HG03442 (cell line): Measurements from ENCODE around the gene SPATC1L.
"Not testable (repeated sequence)": the region's sequence is repeated elsewhere in the genome, so short reads cannot be mapped to it uniquely, and the experiment has no call there.

Experiments used
- ATAC-seq: cut with Tn5 transposase; IDR thresholded peaks from one replicate; pipeline ENCODE4 v1.9.1; 2021; ENCODE audit warnings: mild to moderate bottlenecking, moderate library complexity; ENCODE audit not compliant: unreplicated experiment

SPATC1L gene

DNA sequence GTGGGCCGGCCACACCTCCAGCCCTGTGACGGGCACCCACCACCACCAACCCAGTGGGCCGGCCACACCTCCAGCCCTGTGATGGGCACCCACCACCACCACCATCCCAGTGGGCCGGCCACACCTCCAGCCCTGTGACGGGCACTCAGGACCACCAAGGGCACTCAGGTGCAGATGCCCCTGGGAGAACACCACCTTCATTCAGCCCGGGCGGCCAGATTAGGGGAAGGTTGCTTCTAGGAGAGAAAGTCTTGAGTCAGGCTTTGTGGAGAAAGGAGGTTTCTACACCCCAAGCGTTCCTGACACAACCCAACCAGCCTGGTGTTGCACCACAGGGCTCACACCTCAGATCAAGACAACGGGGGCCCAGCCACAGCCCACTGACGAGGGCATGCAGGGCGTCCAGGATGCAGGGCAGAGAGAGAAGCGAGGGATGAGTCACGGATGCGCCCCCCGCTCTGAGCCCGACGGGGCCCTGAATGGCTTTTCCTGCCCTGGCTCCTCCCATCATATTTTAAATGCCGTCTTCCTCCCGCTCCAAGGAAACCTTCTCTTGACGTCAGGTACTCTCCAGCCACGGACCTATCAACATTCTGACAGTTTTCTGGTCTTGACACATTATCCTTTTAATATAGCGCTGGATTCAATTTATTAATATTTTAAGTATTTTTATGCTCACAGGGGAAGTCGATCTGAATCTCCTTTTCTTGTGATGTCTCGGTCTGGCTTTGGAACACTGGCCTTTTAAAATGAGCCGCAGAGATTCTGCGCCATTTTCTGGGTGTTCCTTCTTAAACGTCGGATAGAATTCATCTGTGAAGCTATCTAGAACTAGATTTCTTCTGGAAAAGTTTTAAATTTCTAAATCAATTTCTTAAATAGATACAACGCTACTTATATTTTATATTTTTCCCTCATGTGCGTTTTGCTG, 631 bp upstream of the SPATC1L start:
- no peak for ATAC-seq

DNA sequence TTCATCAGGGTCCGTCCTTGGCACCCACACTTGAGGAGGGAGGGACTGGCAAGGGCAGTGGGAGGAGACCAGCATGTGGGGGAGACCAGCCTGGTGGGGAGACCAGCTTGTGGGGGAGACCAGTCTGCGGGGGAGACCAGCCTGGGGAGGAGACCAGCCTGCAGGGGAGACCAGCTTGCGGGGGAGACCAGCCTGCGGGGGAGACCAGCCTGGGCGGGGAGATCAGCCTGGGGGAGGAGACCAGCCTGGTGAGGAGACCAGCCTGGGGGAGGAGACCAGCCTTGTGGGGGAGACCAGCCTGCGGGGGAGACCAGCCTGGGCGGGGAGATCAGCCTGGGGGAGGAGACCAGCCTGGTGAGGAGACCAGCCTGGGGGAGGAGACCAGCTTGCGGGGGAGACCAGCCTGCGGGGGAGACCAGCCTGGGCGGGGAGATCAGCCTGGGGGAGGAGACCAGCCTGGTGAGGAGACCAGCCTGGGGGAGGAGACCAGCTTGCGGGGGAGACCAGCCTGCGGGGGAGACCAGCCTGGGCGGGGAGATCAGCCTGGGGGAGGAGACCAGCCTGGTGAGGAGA, 836 bp downstream of the SPATC1L start:
- not testable (repeated sequence) for ATAC-seq

DNA sequence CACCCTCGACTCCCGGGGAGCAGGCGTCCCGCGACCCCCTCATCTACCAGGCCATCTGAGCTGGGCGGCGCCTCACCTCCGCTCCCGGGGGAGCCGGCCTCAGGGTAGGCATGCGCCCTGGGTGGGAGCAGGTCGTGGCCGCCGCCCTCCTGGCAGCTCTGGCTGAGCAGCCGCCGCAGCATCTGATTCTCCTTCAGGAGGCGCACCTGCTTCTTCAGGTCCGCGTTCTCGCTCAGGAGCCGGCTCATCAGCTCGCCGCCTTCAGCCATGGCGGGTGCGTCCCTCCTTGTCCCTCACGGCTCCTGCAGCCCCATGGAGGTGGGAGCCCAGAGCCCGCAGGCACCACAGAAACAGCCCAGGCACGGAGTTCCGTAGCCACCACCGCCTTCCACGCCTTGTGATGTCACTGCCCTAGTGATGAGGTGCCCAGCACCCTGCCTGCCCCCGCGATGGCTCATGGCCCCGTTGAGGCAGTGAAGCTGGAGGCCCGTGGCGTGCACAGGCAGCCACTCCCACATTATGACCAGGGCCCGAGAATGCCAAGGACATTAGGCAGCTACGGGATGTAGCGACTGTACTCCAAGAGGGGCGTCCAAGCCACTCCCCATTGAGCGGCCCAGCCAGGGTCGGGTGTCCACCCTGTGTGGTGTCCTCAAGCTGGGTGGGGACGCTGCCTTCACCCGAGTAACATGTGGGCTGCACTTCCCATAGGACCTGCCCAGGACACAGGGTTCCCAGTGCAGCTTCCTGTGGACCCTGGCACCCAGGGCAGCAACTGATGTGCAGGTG, 1.5 kb downstream of the SPATC1L start:
- no peak for ATAC-seq

DNA sequence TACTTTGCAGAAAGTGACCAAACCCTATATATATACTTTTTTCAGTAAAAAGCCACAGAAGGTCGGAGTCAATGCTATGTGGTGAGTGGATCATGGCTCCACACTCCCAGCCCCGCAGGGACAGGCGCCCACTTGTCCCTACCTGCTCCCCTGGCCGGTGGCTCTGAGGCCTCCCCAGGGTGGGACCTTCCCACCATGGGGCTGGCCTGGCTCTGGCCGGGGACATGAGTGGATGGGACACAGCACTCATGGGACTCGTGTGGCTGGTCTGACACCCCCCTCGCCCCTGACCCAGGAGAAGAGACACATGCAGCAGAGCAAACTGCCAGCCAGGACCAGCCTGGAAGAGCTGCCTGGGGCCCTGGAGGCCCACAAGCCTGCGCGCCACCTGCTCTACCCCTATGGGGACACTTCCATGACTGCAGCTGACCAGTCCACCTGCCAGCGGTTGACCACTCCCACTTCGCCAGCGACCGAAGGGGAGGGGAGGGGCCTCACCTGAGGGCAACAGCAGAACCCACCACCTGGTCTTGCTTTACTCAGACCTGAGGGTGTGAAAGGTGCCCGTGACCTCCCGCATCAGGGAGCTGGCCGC, 2.2 kb downstream of the SPATC1L start:
- no peak for ATAC-seq

DNA sequence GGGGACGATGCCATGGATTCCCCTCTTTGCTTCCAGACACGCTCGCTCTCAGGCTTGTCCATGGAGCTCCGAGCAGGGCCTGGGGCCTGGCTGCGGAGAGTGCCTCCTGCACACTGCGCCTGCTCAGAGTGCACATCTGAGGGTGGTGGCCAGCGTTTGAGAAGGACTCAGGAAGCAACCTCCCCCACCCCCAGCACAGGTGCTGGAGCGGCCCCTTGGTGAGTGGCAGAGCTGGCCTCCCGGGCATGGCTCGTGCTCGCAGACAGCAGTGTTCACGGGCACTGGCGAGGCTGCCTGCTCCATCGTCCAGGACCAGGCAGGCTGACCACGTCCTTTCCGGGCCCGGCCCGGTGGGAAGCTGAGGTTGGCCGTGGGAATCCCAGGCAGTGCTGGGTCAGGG, 2.8 kb downstream of the SPATC1L start:
- no peak for ATAC-seq

DNA sequence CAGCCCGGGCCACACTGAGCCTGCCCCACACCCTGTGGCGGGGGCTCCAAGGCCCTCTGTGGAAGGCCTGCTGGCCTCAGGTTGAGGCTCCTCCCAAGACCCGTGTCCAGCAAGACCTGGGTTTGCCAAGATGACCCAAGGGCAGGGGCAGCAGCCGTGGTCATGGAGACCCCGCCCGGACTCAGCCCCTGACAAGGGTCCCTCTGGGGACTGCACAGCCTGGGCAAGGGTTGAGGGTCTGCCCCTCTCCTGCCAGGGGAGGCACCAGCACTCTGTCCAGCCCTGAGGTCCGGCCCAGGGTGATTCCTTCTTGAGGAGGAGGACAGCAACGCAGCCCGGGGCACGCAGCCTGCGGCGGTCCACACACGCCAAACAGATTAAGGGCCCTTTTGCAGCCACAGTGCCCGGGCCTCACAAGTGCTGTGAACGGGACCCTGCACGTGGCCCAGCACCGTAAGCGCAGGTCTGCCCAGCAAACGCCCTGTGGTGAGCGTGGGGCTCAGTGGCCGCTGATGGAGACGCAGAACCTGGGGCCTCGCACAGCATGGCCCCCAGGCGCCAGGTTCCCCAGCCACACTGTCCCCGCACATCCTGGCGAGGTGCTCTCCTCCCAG, 3.4 kb downstream of the SPATC1L start:
- no peak for ATAC-seq

DNA sequence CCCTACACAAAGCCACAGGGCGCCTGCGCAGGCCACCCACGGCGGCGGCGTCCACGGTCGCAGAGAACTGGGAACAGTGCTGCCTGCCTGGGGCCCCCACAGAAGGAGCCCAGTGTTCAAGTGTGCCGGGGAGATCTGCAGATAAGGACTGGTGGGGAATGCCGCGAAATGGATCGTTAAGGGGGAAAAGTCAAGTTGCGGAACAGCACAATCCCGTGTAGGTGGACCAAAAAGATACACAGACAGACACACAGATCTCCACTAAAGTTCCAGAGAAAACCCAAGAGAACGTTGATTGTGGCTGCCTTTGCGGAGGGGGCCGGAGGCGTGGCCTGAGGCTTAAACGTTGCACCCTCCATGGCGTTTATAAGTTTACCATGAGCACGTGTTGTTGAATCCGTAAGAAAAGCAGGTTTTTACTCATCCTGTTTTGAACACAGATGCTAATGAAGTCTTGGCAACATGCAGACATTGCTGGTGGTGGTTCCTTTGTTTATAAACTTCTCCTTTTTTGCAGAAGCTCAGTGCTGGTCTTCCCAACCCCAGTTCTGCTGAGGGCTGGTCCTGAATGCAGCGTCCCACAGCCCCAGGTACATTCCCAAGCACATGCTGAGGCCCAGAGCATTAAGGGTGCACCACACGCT, 4.1 kb downstream of the SPATC1L start:
- ATAC-seq = no peak

DNA sequence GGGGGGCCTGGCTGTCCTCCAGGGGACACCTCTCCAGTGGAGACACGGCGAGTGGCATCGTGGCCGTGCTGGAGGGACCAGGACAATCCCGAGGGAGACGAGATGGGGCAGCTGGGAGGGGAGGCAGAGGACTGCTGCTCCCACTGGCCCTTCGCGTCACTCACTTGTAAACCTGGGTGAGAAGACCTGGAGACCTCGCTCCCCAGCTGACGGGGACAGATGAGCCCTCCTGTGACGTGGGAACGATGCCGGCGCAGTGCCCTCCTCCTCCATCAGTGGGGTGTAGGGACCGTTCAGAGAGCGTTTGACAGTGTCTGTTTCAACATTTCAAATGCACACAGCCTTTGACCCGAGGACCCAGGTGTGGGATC, 4.6 kb downstream of the SPATC1L start:
- ATAC-seq = no peak

DNA sequence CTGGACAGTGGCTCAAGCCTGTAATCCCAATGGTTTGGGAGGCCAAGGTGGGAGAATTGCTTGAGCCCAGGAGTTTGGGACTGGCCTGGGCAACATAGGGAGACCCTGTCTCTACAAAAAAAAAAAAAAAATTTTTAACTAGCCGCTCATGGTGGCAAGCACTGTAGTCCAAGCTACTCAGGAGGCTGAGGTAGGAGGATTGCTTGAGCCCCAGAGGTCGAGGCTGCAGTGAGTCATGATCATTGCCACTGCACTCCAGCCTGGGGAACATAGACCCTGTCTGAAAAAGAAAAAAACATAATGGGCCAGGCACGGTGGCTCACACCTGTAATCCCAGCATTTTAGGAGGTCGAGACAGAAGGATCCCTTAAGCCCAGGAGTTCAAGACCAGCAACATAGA, 5.3 kb downstream of the SPATC1L start:
- no peak for ATAC-seq

DNA sequence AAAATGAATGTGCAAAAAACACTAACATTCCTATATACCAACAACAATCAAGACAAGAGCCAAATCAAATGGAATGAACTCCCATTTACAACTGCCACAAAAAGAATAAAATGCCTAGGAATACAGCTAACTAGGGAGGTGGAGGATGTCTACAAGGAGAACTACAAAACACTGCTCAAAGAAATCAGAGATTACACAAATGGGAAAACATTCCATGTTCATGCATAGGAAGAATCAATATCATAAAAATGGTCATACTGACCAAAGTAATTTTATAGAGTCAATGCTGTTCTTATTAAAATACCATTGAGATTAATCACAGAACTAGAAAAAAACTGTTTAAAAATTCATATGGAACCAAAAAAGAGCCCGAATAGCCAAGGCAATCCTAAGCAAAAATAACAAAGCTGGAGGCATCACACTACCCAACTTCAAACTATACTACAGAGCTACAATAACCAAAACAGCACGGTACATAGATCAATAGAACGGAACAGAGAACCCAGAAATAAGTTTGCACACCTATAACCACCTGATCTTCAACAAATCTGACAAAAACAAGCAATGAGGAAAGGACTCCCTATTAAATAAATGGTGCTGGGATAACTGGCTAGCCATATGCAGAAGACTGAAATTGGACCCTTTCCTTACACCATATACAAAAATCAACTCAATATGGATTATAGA, 7.7 kb downstream of the SPATC1L start:
- ATAC-seq = not testable (repeated sequence)

DNA sequence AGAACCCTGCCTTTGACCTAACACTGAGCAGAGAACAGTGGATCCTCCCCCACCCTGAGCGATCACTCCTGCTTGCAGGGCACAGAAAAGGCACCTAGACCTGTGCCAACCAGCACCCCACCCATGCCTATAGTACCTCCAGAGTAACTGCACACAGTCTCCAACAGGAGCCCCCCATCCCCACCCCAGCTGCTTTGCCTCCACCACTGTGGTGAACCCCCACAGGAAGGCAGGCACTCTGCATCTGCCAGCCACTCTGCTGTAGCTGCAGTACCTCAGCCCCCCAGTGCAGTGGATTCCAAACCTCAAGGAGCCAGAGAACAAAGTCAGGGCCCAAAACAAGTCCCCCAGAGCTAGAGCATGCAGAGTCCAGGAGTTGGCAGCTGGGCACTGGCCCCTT, 10.7 kb downstream of the SPATC1L start:
- no peak for ATAC-seq

DNA sequence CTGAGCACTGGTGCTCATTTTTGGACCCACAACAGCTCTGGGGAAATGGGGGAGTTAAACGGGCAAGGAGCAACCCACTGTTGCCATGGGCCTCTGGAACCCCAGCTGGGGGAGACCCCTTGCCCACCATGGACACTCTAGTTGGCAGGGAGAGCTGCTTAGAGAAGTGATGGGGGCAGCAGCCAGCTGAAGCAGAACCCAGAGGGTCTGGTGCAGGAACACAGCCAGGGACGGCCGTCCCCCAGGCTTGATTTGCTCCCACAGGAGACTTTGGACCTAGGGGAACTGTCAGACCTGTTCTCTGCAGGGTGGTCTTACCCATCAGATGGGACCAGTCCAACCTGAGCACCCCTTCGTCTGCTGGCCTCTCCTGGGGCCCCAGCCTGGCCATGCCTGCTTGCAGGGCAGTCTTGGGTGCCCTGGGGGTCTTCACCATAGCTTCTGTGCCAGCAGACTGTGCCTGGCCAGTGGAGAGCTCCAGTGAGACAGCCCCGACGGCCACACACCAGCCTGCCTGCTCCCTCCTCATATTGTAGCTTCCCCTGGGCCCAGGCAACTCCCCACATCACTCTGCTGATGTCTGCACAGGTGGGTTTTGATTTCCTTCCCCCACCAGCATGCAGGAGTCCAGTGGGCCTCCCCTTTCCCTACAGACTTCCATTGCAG, 11.3 kb downstream of the SPATC1L start:
- ATAC-seq = no peak

DNA sequence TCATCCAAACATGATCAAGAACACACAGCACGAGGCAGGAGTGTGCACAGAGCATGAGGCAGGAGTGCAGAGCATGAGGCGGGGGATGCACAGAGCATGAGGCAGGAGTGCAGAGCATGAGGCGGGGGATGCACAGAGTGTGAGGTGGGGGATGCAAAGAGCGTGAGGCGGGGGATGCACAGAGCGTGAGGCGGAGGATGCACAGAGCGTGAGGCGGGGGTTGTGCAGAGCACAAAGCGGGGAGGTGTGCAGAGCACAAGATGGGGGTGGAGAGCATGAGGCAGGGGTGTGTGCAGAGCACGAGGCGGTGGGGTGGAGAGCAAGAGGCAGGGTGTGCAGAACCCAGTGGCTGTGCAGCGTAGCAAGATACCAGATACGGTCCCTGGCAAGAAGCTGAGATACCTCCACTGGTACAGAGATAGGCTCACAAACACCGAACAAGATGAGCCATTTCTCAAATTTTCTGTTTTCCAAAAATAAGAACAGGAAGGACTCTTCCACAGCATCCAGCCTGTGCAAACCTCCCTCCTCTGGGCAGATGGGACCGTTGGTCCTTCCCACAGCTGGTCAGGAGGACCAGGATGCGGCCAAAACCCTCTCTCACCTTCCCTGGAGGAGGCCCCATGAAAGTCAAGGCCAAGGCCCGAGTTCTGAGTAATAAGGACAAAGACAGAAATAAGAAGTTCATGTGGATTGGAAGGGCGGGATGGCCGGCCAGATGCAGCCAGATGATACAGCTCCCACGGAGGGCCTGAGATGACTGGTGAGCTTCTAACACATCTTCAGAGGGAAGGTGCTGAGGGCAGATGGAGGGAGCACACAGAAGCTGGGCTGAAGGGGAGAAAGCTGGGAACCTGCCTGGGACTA, 12.0 kb downstream of the SPATC1L start:
- ATAC-seq = no peak

DNA sequence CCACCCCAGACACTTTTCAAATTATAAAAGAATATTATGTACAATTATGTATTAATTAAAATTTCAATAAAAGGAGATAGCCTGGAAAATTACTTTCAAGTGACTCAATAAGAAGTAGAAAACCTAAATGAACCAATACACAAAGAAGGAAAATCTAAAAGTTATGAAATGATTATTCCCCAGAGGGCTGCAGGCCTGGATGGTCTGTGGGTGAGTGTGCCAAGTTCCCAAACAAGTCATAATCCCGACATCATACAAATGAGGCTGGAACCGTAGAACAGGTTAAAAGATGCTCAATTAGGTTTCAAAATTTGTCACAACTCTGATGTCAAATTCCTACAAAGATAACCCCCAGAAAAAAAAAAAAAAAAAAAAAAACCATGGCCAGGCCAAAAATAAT, 12.7 kb downstream of the SPATC1L start:
- ATAC-seq = no peak

DNA sequence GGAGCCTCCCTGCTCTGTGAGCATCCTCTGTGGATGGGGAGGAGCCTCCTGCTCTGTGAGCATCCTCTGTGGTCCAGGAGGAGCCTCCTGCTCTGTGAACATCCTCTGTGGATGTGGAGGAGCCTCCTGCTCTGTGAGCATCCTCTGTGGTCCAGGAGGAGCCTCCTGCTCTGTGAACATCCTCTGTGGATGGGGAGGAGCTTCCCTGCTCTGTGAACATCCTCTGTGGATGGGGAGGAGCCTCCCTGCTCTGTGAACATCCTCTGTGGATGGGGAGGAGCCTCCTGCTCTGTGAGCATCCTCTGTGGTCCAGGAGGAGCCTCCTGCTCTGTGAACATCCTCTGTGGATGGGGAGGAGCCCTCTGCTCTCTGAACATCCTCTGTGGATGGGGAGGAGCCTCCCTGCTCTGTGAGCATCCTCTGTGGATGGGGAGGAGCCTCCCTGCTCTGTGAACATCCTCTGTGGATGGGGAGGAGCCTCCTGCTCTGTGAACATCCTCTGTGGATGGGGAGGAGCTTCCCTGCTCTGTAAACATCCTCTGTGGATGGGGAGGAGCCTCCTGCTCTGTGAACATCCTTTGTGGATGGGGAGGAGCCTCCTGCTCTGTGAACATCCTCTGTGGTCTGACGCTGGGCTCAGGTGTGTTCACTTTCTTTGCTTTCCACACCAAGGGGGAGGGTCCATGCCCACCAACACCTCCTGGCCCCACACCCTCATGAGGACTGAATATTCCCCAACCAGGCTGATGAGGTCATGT, 13.6 kb downstream of the SPATC1L start:
- not testable (repeated sequence) for ATAC-seq

DNA sequence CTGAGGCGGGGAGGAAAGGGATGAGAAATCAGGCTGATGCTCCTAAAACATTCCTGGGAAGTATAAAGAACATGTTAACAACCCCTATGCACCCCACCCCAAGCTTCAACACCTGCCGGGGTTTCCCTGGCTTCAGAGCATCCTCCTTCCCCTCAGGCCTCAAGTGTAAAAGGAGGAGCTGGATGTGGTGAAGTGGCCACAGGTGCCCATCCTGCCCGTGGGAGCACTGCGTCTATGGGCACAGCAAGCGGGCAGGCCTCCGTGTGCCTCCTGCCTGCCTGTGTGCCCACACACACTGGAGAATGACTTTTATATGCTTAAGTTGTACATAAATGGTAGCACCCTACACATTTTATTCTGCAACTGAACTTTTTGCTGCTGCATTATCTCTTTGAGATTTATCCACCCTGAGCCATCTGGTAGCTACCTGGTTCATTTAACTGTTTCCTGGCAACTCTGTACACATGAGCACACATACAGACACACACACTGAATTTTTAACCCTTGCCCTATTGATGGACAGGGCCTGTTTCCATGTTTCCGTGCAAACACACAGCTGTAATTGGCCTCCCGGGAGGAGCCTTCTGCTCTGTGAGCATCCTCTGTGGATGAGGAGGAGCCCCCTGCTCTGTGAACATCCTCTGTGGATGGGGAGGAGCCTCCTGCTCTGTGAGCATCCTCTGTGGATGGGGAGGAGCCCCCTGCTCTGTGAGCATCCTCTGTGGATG, 15.4 kb downstream of the SPATC1L start:
- ATAC-seq = no peak

DNA sequence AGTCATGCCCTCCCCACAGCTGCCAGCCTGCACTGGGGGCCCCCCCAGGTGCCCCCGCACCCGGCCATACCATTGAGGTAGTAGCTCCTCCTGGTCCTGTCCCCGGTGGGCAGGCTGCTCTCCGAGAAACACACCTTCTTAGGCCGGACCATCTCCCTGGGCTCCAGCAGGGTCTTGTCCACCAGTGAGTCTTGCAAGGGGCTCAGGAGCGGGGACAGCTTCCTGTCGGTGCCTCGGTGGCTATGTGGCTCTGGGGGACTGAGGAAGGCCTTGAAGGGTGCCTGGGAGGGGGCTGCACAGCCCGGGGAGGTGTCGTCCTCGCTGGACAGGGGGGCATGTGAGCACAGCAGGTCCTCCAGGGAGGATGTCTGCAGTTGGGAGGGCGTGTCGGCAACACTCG, 16.0 kb downstream of the SPATC1L start:
- no peak for ATAC-seq
